ENCODE data around the gene THEMIS2. TPM values are rescaled to one million over a fixed set of nuclear protein-coding genes. Genes with fewer than 3 reads are reported as not detected.

Gene THEMIS2
- total and polyA plus RNA-seq, 2 of the 8 experiments (the other 6 are each of a cell fraction or from before 2014, with no cell fraction given), result 12.4 to 28.0 TPM

DNA sequence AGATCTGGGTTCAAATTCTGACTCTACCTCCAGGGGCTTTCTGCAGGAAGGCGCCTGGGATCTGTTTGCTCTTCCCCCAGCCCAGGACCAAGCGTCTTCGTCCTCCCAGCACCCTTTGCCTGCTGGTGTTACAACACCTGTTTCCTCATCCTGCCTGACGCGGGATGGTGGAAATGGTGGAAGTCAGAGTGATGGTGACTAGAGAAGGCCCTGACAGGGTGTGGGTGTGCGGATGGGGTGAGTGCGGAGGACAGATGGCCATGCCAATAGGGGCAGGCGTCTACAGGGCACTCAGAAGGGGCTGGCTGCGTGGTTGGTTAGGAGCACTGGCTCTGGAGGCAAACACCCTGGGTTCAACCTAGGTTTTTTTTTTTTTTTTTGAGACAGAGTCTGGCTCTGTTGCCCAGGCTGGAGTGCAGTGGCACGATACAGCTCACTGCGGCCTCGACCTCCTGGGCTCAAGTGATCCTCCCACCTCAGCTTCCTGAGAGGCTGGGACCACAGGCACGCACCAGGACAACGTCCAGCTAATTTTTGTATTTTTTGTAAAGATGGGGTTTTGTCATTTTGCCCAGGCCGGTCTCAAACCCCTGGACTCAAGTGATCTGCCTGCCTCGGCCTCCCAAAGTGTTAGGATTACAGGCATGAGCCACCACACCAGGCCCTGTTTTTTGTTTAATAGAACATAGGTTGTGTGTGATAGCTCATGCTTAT is 1.5 kb downstream of the THEMIS2 start:
- FAIRE-seq, result no peak
- POLR2A ChIA-PET (ENCODE audit: partially characterized antibody), result interaction anchor here (2.0 kb wide), 1 partner anchor 10 kb away, joined by 10 read pairs; no protein-coding TSS in a partner anchor
- TF ChIP-seq SIN3A (conservative IDR thresholded peaks at IDR 0.05 in 1 of 2, IDR thresholded peaks at IDR 0.05 in 1 of 2; ENCODE audit: low read depth in 1 of 2, low read length in 2 of 2), result no peak
- no peak for TF ChIP-seq EGR1 (IDR thresholded peaks at IDR 0.05; ENCODE audit: borderline replicate concordance, low read depth, low read length)
- TF ChIP-seq EP300 (IDR thresholded peaks at IDR 0.05; ENCODE audit: borderline replicate concordance in 1 of 2, low read depth in 2 of 2, low read length in 2 of 2), result no peak
- TF ChIP-seq NANOG (IDR thresholded peaks at IDR 0.05; ENCODE audit: insufficient read depth, low read depth, low read length, poor library complexity, severe bottlenecking), result no peak
- no peak for TF ChIP-seq RBBP5 (IDR thresholded peaks at IDR 0.05; ENCODE audit: borderline replicate concordance, low read depth, low read length)
- TF ChIP-seq CBX5 (IDR thresholded peaks at IDR 0.05; ENCODE audit: low read depth, low read length), result no peak
- TF ChIP-seq SP4 (IDR thresholded peaks at IDR 0.05; ENCODE audit: low read length), result no peak
- TF ChIP-seq POLR2AphosphoS5 (IDR thresholded peaks at IDR 0.05; ENCODE audit: low read depth, low read length), result no peak
- no peak for TF ChIP-seq POLR2A (IDR thresholded peaks at IDR 0.05; ENCODE audit: control extremely low read depth in 1 of 2, low read depth in 2 of 2, low read length in 2 of 2)
- no peak for TF ChIP-seq BRCA1 (IDR thresholded peaks at IDR 0.05; ENCODE audit: low read depth, low read length)
- no peak for TF ChIP-seq MAFK (IDR thresholded peaks at IDR 0.05; ENCODE audit: low read depth, low read length)
- no peak for TF ChIP-seq FOSL1 (IDR thresholded peaks at IDR 0.05; ENCODE audit: insufficient read depth, low read depth, low read length)

More for the DNA sequence above, 1.5 kb downstream of the THEMIS2 start:
- 83% methylated on average over 16 of the region's 16 CpGs; no CpG with 5 or more reads in 1 of the 2 experiments for WGBS, 2 experiments (ENCODE audit: extremely low coverage in 1 of 2, insufficient coverage in 1 of 2, insufficient read length in 1 of 2, insufficient replicate concordance in 2 of 2, low coverage in 1 of 2, low lambda C conversion rate in 2 of 2, missing lambda C conversion rate in 1 of 2)
- H4K91ac ChIP-seq (replicated peaks; ENCODE audit: insufficient read length, low read length), result no peak overlapping the region
- no peaks in the 10 kb centered on the region for H3K79me2 ChIP-seq (ENCODE audit: control insufficient read depth in 1 of 2, insufficient read depth in 2 of 2, low read length in 2 of 2)
- no peak for DNase-seq (ENCODE audit: low read depth in 1 of 2, low spot score in 2 of 2)
- H4K8ac ChIP-seq (ENCODE audit: extremely low read depth, insufficient read depth, low read length), result no peak overlapping the region; the same call in 1 of the 2 replicates
- no peaks in the 10 kb centered on the region; a peak in 1 of 8 replicates for H3K36me3 ChIP-seq (ENCODE audit: control insufficient read depth in 2 of 4, insufficient read depth in 4 of 4, low read length in 3 of 4)
- no peak overlapping the region for H3K23ac ChIP-seq (ENCODE audit: insufficient read length)
- H2BK5ac ChIP-seq (ENCODE audit: low read depth, low read length), result no peak overlapping the region
- H4K20me1 ChIP-seq (replicated peaks in 1 of 2; ENCODE audit: control insufficient read depth in 1 of 2, insufficient read depth in 2 of 2, low read length in 2 of 2), result no peaks in the 10 kb centered on the region
- H3K79me1 ChIP-seq (ENCODE audit: low read depth, low read length), result no peaks in the 10 kb centered on the region
- H3K23me2 ChIP-seq (ENCODE audit: low read depth, low read length), result peaks cover 9% of the 10 kb centered on the region; the same call in 1 of the 2 replicates
- H3K4me2 ChIP-seq (ENCODE audit: insufficient read depth in 1 of 2, low read depth in 2 of 2, low read length in 2 of 2), result peak overlapping the region; percentile 90 to 94; a peak in 3 of 4 replicates
- H3K56ac ChIP-seq (replicated peaks; ENCODE audit: insufficient read length, low read depth, low read length), result no peak overlapping the region
- H3K4me3 ChIP-seq (ENCODE audit: extremely low read depth in 1 of 4, insufficient read depth in 2 of 4, low read depth in 3 of 4, low read length in 4 of 4), result peak overlapping the region in 2 of 4 experiments; percentile 90 to 91; a peak in 1 of 8 replicates
- 0 out of 2 replicates have a peak overlapping the region, but pooled peaks have one; percentile 82 for H2AK5ac ChIP-seq (ENCODE audit: low read depth, low read length)
- H2BK120ac ChIP-seq (replicated peaks; ENCODE audit: low read depth, low read length), result no peak overlapping the region
- H2BK15ac ChIP-seq (ENCODE audit: low read length), result no peak overlapping the region
- H3K14ac ChIP-seq (ENCODE audit: insufficient read length), result no peak overlapping the region
- H3K4me1 ChIP-seq (replicated peaks in 1 of 4; ENCODE audit: control insufficient read depth in 3 of 4, insufficient read depth in 4 of 4, low read length in 3 of 4), result peaks cover 0 to 11% (median 8%) of the 10 kb centered on the region in 4 experiments; a peak in 6 of 7 replicates
- no peak overlapping the region for H3K18ac ChIP-seq (ENCODE audit: extremely low read depth, low read length)
- H2BK20ac ChIP-seq (ENCODE audit: low read length), result no peak overlapping the region
- H3K9ac ChIP-seq (replicated peaks in 1 of 4; ENCODE audit: extremely low read depth in 1 of 4, low read depth in 3 of 4, low read length in 3 of 4), result no peak overlapping the region
- CTCF ChIA-PET (ENCODE audit: partially characterized antibody), result interaction anchor here (0.7 kb wide), 1 partner anchor 17 kb away, joined by 3 read pairs; no protein-coding TSS in a partner anchor
- H3K9me3 ChIP-seq (ENCODE audit: insufficient read depth in 2 of 2, low read depth in 1 of 2, low read length in 1 of 2), result no peaks in the 10 kb centered on the region
- no peak overlapping the region; the same call in 1 of the 2 replicates for H2BK12ac ChIP-seq (ENCODE audit: low read depth, low read length)
- H2AFZ ChIP-seq (ENCODE audit: low read length), result no peak overlapping the region
- peaks cover 0 to 6% (median 2%) of the 10 kb centered on the region in 4 experiments; a peak in 4 of 7 replicates for H3K27me3 ChIP-seq (replicated peaks in 1 of 4; ENCODE audit: control insufficient read depth in 3 of 4, extremely low read depth in 1 of 4, insufficient read depth in 3 of 4, low read length in 3 of 4)
- H3K4ac ChIP-seq (replicated peaks; ENCODE audit: insufficient read length, low read depth, low read length), result no peak overlapping the region
- no peak overlapping the region for H3K27ac ChIP-seq (ENCODE audit: low read depth, low read length)
- no peak overlapping the region for H4K5ac ChIP-seq (ENCODE audit: insufficient read length, low read depth, low read length)
